ENCODE results near the gene FOXN3. TPM values are rescaled to one million over a fixed set of nuclear protein-coding genes. Genes with fewer than 3 reads are reported as not detected.

FOXN3 gene
- total and polyA plus RNA-seq, 2 experiments from 2014 or later: 98.9 to 167 TPM

GRCh38 chr14:89447182-89447944 is 30.3 kb upstream of the FOXN3 start (continued):
- no peak for TF ChIP-seq ZNF462 (CRISPR knock-in tag; IDR thresholded peaks at IDR 0.05)
- TF ChIP-seq EZH2 (IDR thresholded peaks at IDR 0.05; ENCODE audit: low read depth, unreplicated experiment): no peak
- TF ChIP-seq ZNF114 (CRISPR knock-in tag; IDR thresholded peaks at IDR 0.05): no peak
- TF ChIP-seq EZH2phosphoT487 (IDR thresholded peaks at IDR 0.05; ENCODE audit: unreplicated experiment): no peak
- no peak for TF ChIP-seq CTCF (conservative IDR thresholded peaks at IDR 0.05; ENCODE audit: low read depth in 2 of 2)
- TF ChIP-seq CREB1 (CRISPR knock-in tag; IDR thresholded peaks at IDR 0.05; ENCODE audit: low read depth): no peak
- no peak for TF ChIP-seq NANOG (IDR thresholded peaks at IDR 0.05; ENCODE audit: borderline replicate concordance)
- no peak for TF ChIP-seq JUNB (IDR thresholded peaks at IDR 0.05; ENCODE audit: unreplicated experiment)
- no peak for TF ChIP-seq ETS1 (IDR thresholded peaks at IDR 0.05)
- TF ChIP-seq ZNF331 (CRISPR knock-in tag; IDR thresholded peaks at IDR 0.05; ENCODE audit: low read depth): no peak

Measured in GM23338 (cell line).